HG02884 (cell line): ENCODE results near the gene RUNX2.
"Not testable (repeated sequence)": the region's sequence is repeated elsewhere in the genome, so short reads cannot be mapped to it uniquely, and the experiment has no call there.

Experiments used
- ATAC-seq: cut with Tn5 transposase; IDR thresholded peaks from one replicate; pipeline ENCODE4 v1.9.1; 2021; ENCODE audit warnings: mild to moderate bottlenecking, moderate library complexity; ENCODE audit not compliant: unreplicated experiment

The RUNX2 gene

DNA sequence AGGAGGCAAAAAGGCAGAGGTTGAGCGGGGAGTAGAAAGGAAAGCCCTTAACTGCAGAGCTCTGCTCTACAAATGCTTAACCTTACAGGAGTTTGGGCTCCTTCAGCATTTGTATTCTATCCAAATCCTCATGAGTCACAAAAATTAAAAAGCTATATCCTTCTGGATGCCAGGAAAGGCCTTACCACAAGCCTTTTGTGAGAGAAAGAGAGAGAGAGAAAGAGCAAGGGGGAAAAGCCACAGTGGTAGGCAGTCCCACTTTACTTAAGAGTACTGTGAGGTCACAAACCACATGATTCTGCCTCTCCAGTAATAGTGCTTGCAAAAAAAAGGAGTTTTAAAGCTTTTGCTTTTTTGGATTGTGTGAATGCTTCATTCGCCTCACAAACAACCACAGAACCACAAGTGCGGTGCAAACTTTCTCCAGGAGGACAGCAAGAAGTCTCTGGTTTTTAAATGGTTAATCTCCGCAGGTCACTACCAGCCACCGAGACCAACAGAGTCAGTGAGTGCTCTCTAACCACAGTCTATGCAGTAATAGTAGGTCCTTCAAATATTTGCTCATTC, at the start of gene RUNX2:
TSS of gene RUNX2 (plus strand) at position 375 of the 567 bp plus-strand sequence. CDS start 397 bp downstream, outside the sequence.
- no peak for ATAC-seq

DNA sequence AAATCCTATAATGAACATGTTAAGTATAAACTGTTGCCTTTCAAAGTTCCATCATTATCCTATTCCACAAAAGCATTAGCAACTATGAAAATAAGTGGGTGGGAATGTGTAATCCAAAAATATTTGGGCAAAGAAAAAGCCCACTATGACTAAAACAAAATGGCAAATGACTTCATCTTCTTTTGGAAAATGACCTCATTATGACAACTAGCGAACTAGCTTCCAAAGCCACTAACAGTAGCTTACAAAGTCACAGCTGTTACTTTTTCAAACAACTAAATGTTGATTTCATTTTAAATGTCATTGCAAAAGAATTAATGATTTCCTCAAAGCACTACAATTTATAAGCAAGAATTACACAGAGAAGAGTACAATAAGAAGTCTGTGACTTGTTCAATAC, 49.8 kb upstream of the RUNX2 start:
- no peak for ATAC-seq

DNA sequence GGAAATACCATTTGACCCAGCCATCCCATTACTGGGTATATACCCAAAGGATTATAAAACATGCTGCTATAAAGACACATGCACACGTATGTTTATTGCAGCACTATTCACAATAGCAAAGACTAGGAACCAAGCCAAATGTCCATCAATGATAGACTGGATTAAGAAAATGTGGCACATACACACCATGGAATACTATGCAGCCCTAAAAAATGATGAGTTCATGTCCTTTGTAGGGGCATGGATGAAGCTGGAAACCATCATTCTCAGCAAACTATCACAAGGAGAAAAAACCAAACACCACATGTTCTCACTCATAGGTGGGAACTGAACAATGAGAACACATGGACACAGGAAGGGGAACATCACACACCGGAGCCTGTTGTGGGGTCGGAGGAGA, 41.4 kb upstream of the RUNX2 start:
- not testable (repeated sequence) for ATAC-seq

DNA sequence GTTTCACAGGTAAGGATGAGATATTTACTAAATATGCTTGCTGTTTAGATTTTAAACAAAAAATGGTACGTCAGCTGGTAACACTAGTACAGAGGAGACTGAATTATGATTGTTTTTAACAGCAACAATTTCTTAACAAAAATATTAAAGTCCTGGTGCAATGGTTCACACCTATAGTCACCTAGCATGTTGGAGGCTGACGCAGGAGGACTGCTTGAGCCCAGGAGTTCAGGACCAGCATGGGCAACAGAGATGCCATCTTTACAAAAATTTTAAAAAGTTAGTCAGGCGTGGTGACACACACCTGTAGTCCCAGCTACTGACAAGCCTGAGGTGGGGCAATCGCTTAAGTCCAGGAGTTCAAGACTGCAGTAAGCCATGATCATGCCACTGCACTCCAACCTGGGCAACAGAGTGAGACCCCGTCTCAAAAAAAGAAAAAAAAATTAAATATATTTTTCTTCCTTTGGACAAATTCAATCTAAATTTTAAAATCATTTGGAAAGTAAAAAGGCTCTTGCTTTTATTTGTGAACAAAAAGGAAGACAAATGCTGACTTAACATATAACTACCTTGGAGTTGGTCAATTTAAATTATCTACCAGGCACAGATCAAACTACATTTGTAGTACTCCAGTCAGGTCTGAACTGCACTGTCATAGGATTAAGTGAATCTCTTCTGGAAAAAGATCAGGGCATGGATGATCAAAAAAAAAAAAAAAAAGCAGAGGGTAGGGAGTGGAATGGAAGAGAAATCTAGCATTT, 38.2 kb upstream of the RUNX2 start:
- no peak for ATAC-seq

DNA sequence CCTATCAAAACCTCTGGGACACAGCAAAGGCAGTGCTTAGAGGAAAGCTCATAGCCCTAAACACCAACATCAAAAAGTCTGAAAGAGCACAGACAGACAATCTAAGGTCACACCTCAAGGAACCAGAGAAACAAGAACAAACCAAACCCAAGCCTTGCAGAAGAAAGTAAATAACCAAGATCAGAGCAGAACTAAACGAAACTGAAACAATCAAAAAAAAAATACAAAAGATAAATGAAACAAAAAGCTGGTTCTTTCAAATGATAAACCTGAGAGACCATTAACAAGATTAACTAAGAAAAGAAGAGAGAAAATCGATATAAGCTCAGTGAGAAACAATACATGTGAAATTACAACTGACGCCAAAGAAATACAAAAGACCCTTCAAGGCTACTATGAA, 34.8 kb upstream of the RUNX2 start:
- ATAC-seq, result no peak

DNA sequence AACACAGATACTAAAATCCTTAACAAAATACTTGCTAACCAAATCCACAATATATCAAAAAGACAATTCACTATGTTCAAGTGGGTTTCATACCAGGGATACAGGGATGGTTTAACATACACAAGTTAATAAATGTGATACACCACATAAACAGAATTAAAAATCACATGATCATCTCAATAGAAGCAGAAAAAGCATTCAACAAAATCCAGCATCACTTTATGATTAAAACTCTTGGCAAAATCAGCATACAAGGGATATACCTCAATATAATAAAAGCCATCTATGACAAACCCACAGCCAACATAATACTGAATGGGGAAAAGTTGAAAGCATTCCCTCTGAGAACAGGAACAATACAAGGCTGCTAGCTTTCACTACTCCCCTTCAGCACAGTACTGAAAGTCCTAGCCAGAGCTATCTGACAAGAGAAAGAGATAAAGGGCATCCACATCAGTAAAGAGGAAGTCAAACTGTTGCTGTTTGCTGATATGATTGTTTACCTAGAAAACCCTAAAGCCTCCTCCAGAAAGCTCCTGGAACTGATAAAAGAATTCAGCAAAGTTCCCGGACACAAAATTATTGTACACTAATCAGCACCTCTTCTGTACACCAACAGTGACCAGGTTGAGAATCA, 33.9 kb upstream of the RUNX2 start:
- ATAC-seq, result not testable (repeated sequence)

DNA sequence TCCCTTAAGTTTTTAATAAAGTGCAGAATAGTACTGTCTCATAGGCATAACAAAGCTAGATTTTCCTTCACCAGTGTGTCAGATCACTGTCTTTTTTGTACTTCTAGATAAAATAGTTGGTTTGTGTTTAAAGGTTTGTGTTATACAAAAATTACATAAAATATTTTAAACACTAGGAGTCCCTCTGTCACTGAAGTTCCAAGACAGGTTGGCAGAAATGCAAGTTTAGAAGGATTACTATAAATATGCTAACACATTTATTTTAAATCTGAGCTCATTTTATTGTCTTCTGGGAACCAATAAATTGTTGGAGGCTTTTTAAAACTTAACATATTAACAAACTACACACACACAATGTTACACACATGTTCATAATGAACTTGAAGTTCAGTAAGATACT, 30.8 kb upstream of the RUNX2 start:
- ATAC-seq, result no peak

DNA sequence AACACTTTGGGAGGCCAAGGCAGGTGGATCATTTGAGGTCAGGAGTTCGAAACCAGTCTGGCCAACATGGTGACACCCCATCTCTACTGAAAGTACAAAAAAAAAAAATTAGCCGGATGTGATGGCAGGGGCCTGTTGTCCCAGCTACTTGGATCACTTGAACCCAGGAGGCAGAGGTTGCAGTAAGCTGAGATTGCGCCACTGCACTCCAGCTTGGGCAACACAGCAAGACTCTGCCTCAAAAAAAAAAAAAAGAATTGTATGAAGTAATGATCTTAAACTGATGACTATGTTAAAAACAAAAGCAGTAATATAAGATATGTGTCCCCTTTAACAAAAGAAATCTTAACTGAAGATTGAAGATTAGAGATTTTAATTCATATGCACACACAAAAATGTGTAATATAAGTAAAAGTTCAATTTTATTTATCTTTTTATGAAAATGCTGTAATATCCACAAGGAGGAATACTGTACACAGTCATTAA, 29.0 kb upstream of the RUNX2 start:
- no peak for ATAC-seq

DNA sequence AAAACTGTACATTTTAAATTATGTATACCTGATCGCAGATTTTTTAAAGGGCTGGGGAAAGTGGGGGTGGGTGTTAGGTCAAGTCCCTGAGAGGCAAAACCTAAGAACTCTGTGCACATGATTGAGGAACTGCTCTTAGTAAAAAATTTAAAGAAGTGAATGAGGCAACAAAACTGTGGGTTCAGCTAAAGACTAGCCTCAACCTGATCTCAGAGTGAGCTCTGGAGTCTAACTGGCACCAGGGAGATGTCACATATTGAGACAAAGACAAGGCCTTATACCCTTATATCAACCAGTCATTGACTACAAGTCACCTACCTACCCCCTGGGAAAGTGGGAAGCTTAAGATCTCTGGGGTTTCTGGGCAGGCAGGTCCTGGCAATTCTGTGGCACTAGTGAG, 27.4 kb upstream of the RUNX2 start:
- ATAC-seq, result no peak

DNA sequence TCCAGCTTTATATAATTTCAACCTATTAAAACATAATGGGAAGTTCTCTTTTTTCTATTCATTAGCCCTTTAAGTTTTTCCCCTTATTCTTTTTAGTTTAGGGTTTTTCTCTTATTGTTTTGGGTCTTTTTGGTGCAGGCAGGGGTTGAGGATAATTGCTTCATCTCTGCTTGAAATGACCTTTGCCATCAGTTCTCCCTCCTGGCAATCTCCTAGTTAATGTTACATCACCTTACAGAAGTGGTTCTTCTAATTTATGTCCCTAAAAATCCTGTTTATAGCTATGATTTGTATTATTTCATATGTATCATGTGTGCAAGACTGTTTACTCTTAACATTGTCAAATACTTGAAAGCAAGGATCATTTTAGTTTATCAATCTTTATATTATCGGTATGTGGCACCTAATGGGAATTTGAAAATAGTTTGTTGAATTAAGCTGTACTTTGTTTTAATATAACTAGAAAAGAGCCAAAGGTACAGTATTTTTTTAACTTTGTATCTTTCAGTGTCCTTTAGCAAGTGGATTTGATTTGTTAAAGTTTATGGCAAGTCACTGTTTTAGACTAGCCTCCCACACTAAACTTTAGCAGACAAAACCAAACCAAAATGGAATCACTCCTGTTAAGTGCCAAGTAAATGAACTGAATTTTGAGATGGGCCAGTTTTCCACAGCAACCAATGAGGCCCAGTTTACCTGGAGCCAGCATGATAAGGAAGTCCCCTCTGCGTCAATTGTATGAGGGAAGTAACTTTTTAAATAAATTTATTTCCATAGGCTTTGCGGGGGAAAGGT, 26.6 kb upstream of the RUNX2 start:
- ATAC-seq, result no peak

DNA sequence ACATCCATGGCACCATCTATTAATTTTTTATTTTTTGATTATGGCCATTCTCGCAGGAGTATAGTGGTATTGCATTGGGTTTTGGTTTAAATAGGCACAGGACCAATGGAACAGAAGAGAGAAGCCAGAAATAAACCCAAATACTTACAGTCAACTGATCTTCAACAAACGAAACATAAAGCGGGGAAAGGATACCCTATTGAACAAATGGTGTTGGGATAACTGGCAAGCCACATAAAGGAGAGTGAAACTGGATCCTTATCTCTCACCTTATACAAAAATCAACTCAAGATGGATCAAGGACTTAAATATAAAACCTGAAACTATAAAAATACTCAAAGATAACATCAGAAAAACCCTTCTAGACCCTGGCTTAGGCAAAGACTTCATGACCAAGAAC, 25.3 kb upstream of the RUNX2 start:
- ATAC-seq, result no peak

DNA sequence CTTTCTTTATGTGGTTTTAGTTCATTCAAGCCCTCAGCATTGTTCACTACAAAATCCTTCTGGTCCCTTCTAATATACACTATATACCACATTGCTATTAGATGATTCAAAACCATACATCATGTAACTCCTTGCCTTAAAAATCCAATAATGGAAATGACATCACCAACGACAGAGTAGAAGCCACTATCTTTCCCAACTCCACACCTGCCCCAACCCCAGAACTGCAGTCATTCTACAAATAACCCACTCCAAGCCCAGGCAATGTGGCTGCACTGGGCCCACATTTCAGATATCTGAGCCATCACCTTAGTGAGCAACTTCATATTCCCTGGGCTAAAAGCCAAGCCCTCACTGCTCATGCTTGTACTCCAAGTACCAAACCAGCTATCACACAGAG, 22.6 kb upstream of the RUNX2 start:
- ATAC-seq, result no peak

DNA sequence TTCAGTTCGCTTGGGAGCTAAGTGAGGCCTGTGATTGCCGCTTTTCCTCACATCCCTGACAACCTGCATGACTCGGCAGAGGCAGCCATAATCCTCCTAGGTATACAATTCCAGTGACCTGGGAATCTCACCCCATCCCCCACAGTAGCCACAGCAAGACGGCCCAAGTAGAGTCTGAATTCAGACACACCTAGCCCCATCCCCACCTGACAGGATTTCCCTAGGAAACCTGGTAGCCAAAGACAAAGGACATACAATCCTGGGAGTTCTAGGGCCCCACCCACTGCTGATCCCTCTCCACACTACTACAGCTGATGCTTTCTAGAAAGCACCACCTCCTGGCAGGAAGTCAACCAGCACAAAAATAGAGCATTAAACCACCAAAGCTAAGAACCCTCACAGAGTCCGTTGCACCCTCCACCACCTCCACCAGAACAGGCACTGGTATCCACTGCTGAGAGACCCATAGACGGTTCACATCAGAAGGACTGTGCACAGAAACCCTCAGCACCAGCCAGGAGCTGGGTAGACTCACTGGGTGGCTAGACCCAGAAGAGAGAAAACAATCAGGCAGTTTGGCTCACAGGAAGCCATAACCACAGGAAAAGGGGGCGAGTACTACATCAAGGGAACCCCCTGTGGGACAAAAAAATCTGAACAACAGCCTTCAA, 17.9 kb upstream of the RUNX2 start:
- no peak for ATAC-seq

DNA sequence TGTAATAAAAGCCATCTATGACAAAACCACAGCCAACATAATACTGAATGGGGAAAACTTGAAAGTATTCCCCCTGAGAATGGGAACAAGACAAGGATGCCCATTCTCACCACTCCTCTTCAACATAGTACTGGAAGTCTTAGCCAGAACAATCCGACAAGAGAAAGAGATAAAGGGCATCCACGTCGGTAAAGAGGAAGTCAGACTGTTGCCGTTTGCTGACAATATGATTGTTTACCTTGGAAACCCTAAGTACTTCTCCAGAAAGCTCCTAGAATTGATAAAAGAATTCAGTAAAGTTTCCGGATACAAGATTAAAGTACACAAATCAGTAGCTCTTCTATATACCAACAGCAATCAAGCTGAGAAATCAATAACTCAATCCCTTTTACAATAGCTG, 14.0 kb upstream of the RUNX2 start:
- ATAC-seq, result no peak

DNA sequence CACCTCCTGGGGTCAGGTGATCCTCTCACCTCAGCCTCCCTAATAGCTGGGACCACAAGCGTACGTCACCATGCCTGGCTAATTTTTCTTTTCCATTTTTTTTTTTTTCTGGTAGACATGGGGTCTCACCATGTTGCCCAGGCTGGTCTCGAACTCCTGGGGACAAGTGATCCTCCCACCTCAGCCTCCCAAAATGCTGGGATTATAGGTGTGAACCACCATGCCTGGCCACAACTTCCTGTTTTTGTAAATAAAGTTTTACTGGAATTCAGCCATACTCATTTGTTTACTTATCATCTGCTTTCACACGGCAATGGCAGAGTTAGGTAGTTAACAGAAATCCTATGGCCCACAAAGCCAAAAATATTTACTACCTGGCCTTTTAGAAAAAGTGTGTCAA, 7.8 kb upstream of the RUNX2 start:
- no peak for ATAC-seq

DNA sequence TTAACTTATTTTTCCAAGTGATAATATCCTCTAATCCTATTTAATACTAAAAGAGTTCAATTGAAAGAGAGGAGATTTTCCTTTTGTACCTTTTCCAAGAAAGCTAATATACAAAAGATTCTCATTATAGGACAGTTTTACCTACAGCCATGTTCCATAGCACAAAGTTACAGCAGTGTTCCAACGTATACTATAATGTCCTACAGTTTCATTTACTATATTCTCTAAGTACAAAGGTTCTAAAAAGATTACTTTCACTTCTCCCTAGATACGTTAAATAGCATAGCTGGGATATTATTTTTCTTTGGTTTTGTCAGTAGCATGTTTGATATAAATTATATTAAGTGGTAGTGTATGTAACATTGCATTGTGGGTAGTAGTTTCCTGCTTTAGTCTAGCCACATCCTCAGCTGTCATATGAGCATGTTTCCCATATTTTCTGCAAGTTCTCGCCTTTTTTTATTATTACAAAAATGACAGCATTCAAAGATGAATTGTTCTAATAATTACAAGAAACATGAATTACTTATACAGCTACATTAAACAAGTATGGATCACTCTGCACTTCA, 4.4 kb upstream of the RUNX2 start:
- ATAC-seq, result no peak

DNA sequence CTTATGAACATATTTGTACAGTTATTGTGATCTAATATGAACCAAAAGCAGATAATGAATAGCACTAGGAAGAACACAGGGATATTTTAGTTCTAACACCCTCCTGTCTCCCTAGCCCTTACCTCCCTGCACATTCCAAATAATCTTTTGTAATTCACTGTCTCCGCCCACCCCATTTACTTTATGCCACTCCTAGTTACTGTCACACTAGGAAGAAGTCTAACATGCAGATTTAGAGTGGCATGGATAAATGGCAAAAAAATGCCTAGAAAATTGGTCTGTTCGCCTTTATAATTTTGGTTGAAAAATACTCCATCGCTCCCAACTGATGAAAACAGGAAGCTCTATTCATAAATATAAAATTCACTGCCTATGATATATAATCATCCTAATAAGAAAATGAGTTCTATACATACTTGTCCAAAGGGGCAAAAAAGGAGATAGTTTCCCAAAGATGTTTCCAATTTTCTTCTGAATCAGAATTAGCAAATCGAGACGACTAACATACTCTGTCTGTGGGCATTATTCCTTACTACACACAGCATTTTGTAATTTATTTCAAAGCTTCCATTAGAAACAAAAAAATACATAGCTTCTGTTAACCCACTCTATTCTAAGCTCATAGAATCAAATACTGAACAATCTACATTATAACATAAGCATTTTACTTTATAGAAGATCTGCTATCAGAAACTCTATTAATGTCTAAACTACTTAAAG, 1.3 kb upstream of the RUNX2 start:
- ATAC-seq, result no peak

DNA sequence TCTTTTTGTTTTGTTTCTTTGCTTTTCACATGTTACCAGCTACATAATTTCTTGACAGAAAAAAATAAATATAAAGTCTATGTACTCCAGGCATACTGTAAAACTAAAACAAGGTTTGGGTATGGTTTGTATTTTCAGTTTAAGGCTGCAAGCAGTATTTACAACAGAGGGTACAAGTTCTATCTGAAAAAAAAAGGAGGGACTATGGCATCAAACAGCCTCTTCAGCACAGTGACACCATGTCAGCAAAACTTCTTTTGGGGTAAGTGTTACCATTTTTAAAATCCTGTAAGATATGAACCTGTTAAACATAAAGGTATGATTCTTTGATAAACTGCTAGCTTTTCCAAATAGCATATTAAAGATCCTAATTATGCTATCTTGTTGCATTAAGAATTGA, 393 bp downstream of the RUNX2 start:
- ATAC-seq, result no peak

DNA sequence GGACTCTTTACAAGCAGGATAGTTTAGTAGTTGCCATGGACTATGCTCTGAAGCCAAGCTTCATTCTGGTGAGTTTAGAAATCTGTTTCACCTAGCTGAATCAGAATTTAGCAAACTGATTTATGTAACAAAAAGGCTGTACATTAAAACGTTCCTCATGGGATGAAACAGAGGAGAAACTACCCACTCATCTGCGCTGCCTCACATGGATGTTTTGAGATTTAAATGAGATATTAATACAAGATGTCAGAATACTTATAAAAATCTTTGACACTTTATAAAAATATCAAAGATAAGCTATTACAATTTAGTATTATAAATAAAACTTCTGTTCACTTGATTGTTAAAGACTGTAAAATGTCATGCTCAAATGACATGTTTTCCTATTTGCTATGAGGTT, 16.8 kb downstream of the RUNX2 start:
- no peak for ATAC-seq

DNA sequence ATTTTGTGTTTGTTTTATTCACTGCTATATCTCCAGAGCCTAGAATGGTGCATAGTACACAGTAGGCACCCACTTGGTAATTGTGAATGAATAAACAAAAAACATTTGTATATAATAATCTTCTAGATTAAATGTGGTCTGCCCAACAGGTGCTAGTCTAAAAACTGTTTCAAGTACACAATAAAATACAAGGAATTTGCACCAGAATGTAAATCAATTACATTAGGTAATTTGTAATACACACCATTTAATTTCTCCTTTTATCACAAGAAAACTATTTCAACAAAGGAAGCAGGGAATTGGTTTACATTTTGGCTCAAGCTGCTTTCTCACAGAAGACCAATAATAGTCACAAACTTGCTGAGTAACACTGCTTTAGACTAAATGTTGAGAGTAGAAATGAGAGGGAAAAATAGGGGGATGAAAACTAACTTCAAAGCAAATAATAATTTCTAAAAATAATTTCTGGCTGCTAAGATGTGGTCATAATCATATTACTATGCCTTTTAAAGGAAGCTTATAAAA, 22.1 kb downstream of the RUNX2 start:
- no peak for ATAC-seq
